Ishikawa (cell line): Measurements from ENCODE around the gene MAGEA1.

Experiments used
- CEBPB ChIP-seq: IDR thresholded peaks from 2 replicates; pipeline ENCODE4 v1.6.1; 2012
- CREB1 ChIP-seq: IDR thresholded peaks from 2 replicates; pipeline ENCODE4 v1.6.1; 2012; ENCODE audit warnings: low read depth
- EGR1 ChIP-seq: IDR thresholded peaks from 2 replicates; pipeline ENCODE4 v1.6.1; 2012
- EP300 ChIP-seq: IDR thresholded peaks from 2 replicates; pipeline ENCODE4 v1.6.1; 2012; ENCODE audit warnings: borderline replicate concordance
- FOXM1 ChIP-seq: IDR thresholded peaks from 2 replicates; pipeline ENCODE4 v1.6.1; 2012; ENCODE audit warnings: low read depth, borderline replicate concordance
- NFIC ChIP-seq: IDR thresholded peaks from 2 replicates; pipeline ENCODE4 v1.6.1; 2012
- RAD21 ChIP-seq: IDR thresholded peaks from 2 replicates; pipeline ENCODE4 v1.6.1; 2012; ENCODE audit warnings: low read depth
- REST ChIP-seq: IDR thresholded peaks from 2 replicates; pipeline ENCODE4 v1.6.1; 2012; ENCODE audit warnings: low read depth, mild to moderate bottlenecking
- TAF1 ChIP-seq: IDR thresholded peaks from 2 replicates; pipeline ENCODE4 v1.6.1; 2012; ENCODE audit warnings: low read depth, mild to moderate bottlenecking
- TCF12 ChIP-seq: IDR thresholded peaks from 2 replicates; pipeline ENCODE4 v1.6.1; 2012; ENCODE audit warnings: low read depth
- TEAD4 ChIP-seq: IDR thresholded peaks from 2 replicates; pipeline ENCODE4 v1.6.1; 2012
- YY1 ChIP-seq: IDR thresholded peaks from 2 replicates; pipeline ENCODE4 v1.6.1; 2012; ENCODE audit warnings: low read depth
- ZBTB7A ChIP-seq: IDR thresholded peaks from 2 replicates; pipeline ENCODE4 v1.6.1; 2012; ENCODE audit warnings: low read depth
- TF ChIP-seq, protein P1 (sequence below): IDR thresholded peaks from 2 replicates; pipeline ENCODE4 v1.6.1; 2012
- TF ChIP-seq, protein P2 (sequence below): IDR thresholded peaks from 2 replicates; pipeline ENCODE4 v1.6.1; 2012

The MAGEA1 gene

DNA sequence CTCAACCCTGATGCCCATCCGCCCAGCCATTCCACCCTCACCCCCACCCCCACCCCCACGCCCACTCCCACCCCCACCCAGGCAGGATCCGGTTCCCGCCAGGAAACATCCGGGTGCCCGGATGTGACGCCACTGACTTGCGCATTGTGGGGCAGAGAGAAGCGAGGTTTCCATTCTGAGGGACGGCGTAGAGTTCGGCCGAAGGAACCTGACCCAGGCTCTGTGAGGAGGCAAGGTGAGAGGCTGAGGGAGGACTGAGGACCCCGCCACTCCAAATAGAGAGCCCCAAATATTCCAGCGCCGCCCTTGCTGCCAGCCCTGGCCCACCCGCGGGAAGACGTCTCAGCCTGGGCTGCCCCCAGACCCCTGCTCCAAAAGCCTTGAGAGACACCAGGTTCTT, at the start of gene MAGEA1:
Gene MAGEA1 (plus strand): TSS at position 154 of the 400 bp plus-strand sequence. CDS start 3,106 bp downstream, outside the sequence.
- TF ChIP-seq YY1 (no peak), CREB1 (no peak), CEBPB (no peak), TEAD4 (no peak), REST (no peak), EP300 (no peak), TCF12 (no peak), TAF1 (no peak), FOXM1 (no peak), EGR1 (no peak), NFIC (no peak), ZBTB7A (no peak), RAD21 (no peak)
- TF ChIP-seq, protein P1, sequence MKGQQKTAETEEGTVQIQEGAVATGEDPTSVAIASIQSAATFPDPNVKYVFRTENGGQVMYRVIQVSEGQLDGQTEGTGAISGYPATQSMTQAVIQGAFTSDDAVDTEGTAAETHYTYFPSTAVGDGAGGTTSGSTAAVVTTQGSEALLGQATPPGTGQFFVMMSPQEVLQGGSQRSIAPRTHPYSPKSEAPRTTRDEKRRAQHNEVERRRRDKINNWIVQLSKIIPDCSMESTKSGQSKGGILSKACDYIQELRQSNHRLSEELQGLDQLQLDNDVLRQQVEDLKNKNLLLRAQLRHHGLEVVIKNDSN = no peak
- TF ChIP-seq, protein P2, sequence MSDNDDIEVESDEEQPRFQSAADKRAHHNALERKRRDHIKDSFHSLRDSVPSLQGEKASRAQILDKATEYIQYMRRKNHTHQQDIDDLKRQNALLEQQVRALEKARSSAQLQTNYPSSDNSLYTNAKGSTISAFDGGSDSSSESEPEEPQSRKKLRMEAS = no peak

DNA sequence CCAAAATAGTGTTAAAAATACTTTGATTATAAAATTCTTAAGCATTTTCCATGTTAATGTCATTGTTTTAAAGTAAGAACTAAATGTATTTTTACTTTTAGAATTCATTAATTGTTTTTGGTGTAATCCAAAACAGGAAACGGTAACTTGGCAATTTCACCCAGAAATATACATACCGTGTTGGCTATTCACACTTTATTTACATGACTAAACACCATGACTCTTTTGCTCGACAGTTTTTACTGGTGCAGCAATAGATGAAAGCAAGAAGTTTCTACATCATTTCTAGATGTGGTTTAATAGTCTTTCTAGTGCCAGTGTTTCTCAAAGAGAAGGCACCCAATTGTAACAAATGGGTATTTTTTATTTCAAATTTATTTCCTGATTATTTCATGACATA, 25.6 kb upstream of the MAGEA1 start:
- TF ChIP-seq EP300 (no peak), NFIC (no peak), TEAD4 (no peak), YY1 (no peak), CREB1 (no peak), FOXM1 (no peak), CEBPB (no peak), TAF1 (no peak), ZBTB7A (no peak), EGR1 (no peak)
- TF ChIP-seq, protein P2 = no peak
- TF ChIP-seq, protein P1 = no peak

DNA sequence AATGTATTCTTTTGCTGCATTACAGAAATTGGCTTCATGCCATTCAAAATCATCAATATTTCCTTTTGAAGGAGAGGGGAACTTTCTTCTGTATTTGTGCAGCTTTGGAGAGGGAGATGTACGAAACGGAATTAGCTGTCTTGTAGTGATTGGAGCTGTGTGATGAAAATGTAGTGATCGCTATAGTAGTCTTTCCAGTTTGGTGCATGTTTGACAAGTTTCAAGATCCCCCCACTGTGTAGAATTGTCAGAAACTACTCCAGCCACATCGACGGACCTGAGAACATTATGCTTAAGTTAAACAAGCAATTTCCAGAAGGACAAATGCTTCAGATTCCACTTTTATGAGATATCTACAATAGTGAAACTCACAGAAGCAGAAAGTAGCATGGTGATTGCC, 21.6 kb upstream of the MAGEA1 start:
- TF ChIP-seq FOXM1 (no peak), ZBTB7A (no peak), NFIC (no peak), TEAD4 (no peak), RAD21 (no peak), CEBPB (no peak), EP300 (no peak), EGR1 (no peak), YY1 (no peak), REST (no peak)
- TF ChIP-seq, protein P1 = no peak
- TF ChIP-seq, protein P2 = no peak

DNA sequence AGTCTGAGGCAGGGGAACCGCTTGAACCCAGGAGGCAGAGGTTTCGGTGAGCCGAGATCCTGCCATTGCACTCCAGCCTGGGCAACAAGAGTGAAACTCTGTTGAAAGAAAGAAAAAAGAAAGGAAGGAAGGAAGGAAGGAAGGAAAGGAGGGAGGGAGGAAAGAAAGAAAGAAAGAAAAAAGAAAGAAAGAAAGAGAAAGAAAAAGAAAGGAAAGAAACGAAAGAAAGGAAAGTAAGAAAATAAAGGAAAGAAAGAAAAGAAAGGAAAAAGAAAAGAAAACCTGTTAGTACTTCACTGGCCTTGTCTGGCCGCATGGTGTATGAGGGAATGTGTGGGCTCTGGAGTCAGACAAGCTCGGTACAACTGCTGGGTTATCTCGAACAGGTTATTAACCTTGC, 20.8 kb upstream of the MAGEA1 start:
- no peak for TF ChIP-seq REST
- no peak for TF ChIP-seq NFIC
- TF ChIP-seq, protein P2 = no peak
- TF ChIP-seq RAD21 = no peak
- TF ChIP-seq, protein P1 = no peak
- TF ChIP-seq ZBTB7A = no peak
- TF ChIP-seq TCF12 = no peak
- no peak for TF ChIP-seq EGR1
- TF ChIP-seq YY1 = no peak
- no peak for TF ChIP-seq CREB1
- TF ChIP-seq EP300 = no peak
- no peak for TF ChIP-seq TEAD4
